HS-27A (cell line): ENCODE measurements around the gene MAX.
"Not testable (repeated sequence)": the region's sequence is repeated elsewhere in the genome, so short reads cannot be mapped to it uniquely, and the experiment has no call there.

Experiments used
- DNase-seq: peaks from one replicate; pipeline ENCODE4 v3.0.0-alpha.2; 2012; ENCODE audit warnings: low read depth, missing footprints

Gene MAX

GRCh38 chr14:65104791-65105190 lies 2.5 kb upstream of the MAX start:
- DNase-seq: no peak

- DNase-seq: peak; percentile 46
Observed at GRCh38 chr14:65103150-65103760, 938 bp upstream of the MAX start.

- DNase-seq: no peak
Observed at GRCh38 chr14:65101631-65102440, 481 bp downstream of the MAX start.

- DNase-seq: no peak
Observed at GRCh38 chr14:65100922-65101541, 1.3 kb downstream of the MAX start.

- DNase-seq: no peak
Observed at GRCh38 chr14:65098586-65098985, 3.7 kb downstream of the MAX start.

GRCh38 chr14:65096323-65097089 lies 5.8 kb downstream of the MAX start:
- DNase-seq: no peak

GRCh38 chr14:65095633-65096205 lies 6.6 kb downstream of the MAX start:
- no peak for DNase-seq

- DNase-seq: no peak
Observed at GRCh38 chr14:65092349-65092748, 10.0 kb downstream of the MAX start.

GRCh38 chr14:65087835-65088234 lies 14.5 kb downstream of the MAX start:
- DNase-seq: not testable (repeated sequence)

- DNase-seq: not testable (repeated sequence)
Observed at GRCh38 chr14:65086686-65087085, 15.6 kb downstream of the MAX start.

- DNase-seq: no peak
Observed at GRCh38 chr14:65084554-65085505, 17.5 kb downstream of the MAX start.

GRCh38 chr14:65082930-65083329 lies 19.4 kb downstream of the MAX start:
- no peak for DNase-seq

GRCh38 chr14:65080960-65081747 lies 21.2 kb downstream of the MAX start:
- DNase-seq: no peak

- DNase-seq: no peak
Observed at GRCh38 chr14:65079768-65080167, 22.5 kb downstream of the MAX start.

GRCh38 chr14:65079201-65079600 lies 23.1 kb downstream of the MAX start:
- DNase-seq: no peak

GRCh38 chr14:65077318-65077717 lies 25.0 kb downstream of the MAX start:
- no peak for DNase-seq

GRCh38 chr14:65075628-65076325 lies 26.5 kb downstream of the MAX start:
- no peak for DNase-seq

GRCh38 chr14:65074449-65075150 lies 27.7 kb downstream of the MAX start:
- no peak for DNase-seq
